Measurements from ENCODE around the gene FREM2. TPM values are rescaled to one million over a fixed set of nuclear protein-coding genes. Genes with fewer than 3 reads are reported as not detected.

FREM2 gene
- total and polyA plus RNA-seq, 9 of the 15 experiments (the other 6 are each of a cell fraction or from before 2014, with no cell fraction given) = under 0.01 to 0.02 TPM; not detected in 7

DNA sequence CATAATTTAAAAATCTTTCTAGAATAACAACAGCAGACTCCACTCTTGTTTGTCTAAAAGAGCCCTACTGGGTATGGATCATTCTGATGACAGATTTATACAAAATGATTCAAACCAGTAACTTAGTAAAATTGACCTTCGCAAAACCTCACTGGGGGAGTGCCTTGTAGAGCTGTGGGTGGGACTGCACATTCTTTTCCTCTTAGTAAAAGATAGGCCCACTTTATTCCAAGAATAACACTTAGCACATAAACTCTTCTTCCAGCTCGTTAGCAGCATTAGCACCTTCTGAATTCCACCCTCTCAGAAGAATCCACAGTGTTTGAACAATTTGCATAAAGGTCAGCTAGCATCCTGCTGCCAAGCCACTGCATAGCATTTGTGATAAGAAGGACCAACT lies 196.9 kb downstream of the FREM2 start:
- Histone ChIP-seq H4K20me1 (replicated peaks; ENCODE audit: control insufficient read depth, insufficient read depth, low read length) (no peaks in the 10 kb centered on the region), H3K4me3 (no peak overlapping the region), H3K4me2 (ENCODE audit: insufficient read depth, low read length) (no peak overlapping the region), H3K36me3 (ENCODE audit: control insufficient read depth, insufficient read depth, low read length) (no peaks in the 10 kb centered on the region), H3K27ac (ENCODE audit: extremely low read depth, low read depth, low read length) (no peak overlapping the region), H3K79me2 (ENCODE audit: control insufficient read depth, insufficient read depth, low read length) (no peaks in the 10 kb centered on the region), H2AFZ (ENCODE audit: low read depth, low read length) (no peak overlapping the region), H3K4me1 (replicated peaks in 1 of 2; ENCODE audit: control insufficient read depth in 2 of 2, insufficient read depth in 2 of 2, low read length in 2 of 2) (no peaks in the 10 kb centered on the region), H3K27me3 (ENCODE audit: control insufficient read depth in 2 of 2, insufficient read depth in 2 of 2, low read length in 2 of 2) (0 out of 5 replicates have a peak, but pooled peaks cover 0 to 4% of the 10 kb centered on the region in 2 experiments), H3K9ac (ENCODE audit: insufficient read depth in 1 of 2, low read depth in 2 of 2, low read length in 2 of 2) (no peak overlapping the region), H3K9me1 (ENCODE audit: control insufficient read depth, insufficient read depth, low read length) (no peaks in the 10 kb centered on the region), H3K9me3 (replicated peaks; ENCODE audit: control insufficient read depth, insufficient read depth, low read depth, low read length) (no peaks in the 10 kb centered on the region)
- DNase-seq (ENCODE audit: extremely low read depth in 1 of 4, low spot score in 3 of 4) (no peak), FAIRE-seq (no peak), ATAC-seq (no peak)
- POLR2A ChIA-PET = no interaction called here
- intact Hi-C loops (cut with micrococcal nuclease) (no loop called here), in situ Hi-C loops (cut with MboI) (loop anchor here (25.0 kb wide), 1 partner anchor 1796 kb away; no protein-coding TSS in a partner anchor)
- CTCF ChIA-PET (ENCODE audit: low intra/inter-chr PET ratio) = no interaction called here
- no TSS peak for BruUV-seq (replicated peaks)
- 0% methylated on average over 2 of the region's 2 CpGs for WGBS (ENCODE audit: insufficient coverage, low coverage, missing lambda C conversion rate)
- TF ChIP-seq SMAD4 (CRISPR knock-in tag; conservative IDR thresholded peaks at IDR 0.05) (no peak), ZNF79 (CRISPR knock-in tag; IDR thresholded peaks at IDR 0.05; ENCODE audit: low read depth) (no peak), BRCA1 (IDR thresholded peaks at IDR 0.05) (no peak), BRCA1 (CRISPR knock-in tag; IDR thresholded peaks at IDR 0.05) (no peak), ZNF140 (CRISPR knock-in tag; IDR thresholded peaks at IDR 0.05) (no peak), ETV6 (IDR thresholded peaks at IDR 0.05; ENCODE audit: borderline replicate concordance in 1 of 2, low read depth in 2 of 2, low read length in 1 of 2) (no peak), ETV6 (CRISPR knock-in tag; IDR thresholded peaks at IDR 0.05; ENCODE audit: borderline replicate concordance) (no peak), ETS1 (conservative IDR thresholded peaks at IDR 0.05; ENCODE audit: control insufficient read depth, low read depth, low read length) (no peak), RBM25 (IDR thresholded peaks at IDR 0.05; ENCODE audit: low read depth, low read length, severe bottlenecking) (no peak), SIN3A (IDR thresholded peaks at IDR 0.05; ENCODE audit: borderline replicate concordance in 2 of 2, control insufficient read depth in 1 of 2, low read depth in 2 of 2, low read length in 2 of 2) (no peak), MAZ (CRISPR knock-in tag; conservative IDR thresholded peaks at IDR 0.05 in 1 of 2, IDR thresholded peaks at IDR 0.05 in 1 of 2) (no peak), KAT2B (IDR thresholded peaks at IDR 0.05; ENCODE audit: low read depth, low read length) (no peak), NFRKB (IDR thresholded peaks at IDR 0.05; ENCODE audit: low read depth) (no peak), ZFX (CRISPR knock-in tag; IDR thresholded peaks at IDR 0.05) (no peak), ZNF408 (CRISPR knock-in tag; IDR thresholded peaks at IDR 0.05; ENCODE audit: low read depth) (no peak)
- TF ChIP-seq, protein P1, sequence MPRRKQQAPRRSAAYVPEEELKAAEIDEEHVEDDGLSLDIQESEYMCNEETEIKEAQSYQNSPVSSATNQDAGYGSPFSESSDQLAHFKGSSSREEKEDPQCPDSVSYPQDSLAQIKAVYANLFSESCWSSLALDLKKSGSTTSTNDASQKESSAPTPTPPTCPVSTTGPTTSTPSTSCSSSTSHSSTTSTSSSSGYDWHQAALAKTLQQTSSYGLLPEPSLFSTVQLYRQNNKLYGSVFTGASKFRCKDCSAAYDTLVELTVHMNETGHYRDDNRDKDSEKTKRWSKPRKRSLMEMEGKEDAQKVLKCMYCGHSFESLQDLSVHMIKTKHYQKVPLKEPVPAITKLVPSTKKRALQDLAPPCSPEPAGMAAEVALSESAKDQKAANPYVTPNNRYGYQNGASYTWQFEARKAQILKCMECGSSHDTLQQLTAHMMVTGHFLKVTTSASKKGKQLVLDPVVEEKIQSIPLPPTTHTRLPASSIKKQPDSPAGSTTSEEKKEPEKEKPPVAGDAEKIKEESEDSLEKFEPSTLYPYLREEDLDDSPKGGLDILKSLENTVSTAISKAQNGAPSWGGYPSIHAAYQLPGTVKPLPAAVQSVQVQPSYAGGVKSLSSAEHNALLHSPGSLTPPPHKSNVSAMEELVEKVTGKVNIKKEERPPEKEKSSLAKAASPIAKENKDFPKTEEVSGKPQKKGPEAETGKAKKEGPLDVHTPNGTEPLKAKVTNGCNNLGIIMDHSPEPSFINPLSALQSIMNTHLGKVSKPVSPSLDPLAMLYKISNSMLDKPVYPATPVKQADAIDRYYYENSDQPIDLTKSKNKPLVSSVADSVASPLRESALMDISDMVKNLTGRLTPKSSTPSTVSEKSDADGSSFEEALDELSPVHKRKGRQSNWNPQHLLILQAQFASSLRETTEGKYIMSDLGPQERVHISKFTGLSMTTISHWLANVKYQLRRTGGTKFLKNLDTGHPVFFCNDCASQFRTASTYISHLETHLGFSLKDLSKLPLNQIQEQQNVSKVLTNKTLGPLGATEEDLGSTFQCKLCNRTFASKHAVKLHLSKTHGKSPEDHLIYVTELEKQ (CRISPR knock-in tag; IDR thresholded peaks at IDR 0.05) = no peak
- TF ChIP-seq, protein P2, sequence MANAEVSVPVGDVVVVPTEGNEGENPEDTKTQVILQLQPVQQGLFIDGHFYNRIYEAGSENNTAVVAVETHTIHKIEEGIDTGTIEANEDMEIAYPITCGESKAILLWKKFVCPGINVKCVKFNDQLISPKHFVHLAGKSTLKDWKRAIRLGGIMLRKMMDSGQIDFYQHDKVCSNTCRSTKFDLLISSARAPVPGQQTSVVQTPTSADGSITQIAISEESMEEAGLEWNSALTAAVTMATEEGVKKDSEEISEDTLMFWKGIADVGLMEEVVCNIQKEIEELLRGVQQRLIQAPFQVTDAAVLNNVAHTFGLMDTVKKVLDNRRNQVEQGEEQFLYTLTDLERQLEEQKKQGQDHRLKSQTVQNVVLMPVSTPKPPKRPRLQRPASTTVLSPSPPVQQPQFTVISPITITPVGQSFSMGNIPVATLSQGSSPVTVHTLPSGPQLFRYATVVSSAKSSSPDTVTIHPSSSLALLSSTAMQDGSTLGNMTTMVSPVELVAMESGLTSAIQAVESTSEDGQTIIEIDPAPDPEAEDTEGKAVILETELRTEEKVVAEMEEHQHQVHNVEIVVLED (CRISPR knock-in tag; IDR thresholded peaks at IDR 0.05) = no peak
